Ureter (tissue), 1 donor: ENCODE measurements around the gene CCDC88C. TPM values are rescaled to one million over a fixed set of nuclear protein-coding genes. Genes with fewer than 3 reads are reported as not detected.
A peak's percentile ranks its signal among the peaks of the same experiment; 100 is the strongest.

Source experiments
- DNase-seq: peaks from one replicate; pipeline ENCODE4 v3.0.0-alpha.2; 2020; ENCODE audit warnings: low spot score
- total RNA-seq: library from RNA; stranded (reverse); gene quantifications from one replicate; pipeline ENCODE4 v1.2.4, GENCODE V29; 2023
- donor health status: DM: yes; HTN: yes; CAD: no.

Gene CCDC88C
- total RNA-seq, 1 donor from 2014 or later: 49.0 TPM

- DNase-seq: peak; percentile 71
Observed at GRCh38 chr14:91396959-91397815, 20.4 kb downstream of the CCDC88C start.

DNA sequence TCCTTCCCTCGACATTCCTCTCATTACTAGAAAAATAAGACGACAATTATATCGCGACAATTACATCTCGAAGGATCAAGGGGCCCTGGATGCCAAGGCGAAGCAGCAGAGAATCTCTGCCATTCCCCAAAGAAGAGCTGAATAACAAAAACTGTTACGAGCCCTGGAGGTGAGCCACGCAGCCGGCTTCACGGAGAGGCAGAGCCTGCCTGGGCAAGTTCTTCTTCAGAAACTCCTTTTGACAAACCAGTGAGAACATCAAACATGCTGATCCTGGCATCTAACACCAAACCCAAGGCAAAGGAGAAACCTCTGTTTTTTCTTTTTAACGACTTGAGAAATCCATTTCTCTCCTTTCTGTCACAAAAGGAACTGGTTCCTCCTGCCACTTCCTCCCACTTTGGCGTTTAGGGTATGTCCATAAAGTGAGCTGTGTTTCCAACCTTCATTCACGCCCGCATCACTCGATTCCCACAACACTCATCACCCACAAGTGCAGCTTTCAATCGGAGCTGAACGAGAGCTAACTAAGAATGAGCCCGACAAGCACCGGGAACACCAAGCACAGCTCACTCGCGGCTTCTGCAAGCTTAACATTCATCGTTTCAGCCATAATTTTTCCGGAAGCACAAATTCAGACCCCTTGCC lies 21.5 kb downstream of the CCDC88C start:
- no peak for DNase-seq

DNA sequence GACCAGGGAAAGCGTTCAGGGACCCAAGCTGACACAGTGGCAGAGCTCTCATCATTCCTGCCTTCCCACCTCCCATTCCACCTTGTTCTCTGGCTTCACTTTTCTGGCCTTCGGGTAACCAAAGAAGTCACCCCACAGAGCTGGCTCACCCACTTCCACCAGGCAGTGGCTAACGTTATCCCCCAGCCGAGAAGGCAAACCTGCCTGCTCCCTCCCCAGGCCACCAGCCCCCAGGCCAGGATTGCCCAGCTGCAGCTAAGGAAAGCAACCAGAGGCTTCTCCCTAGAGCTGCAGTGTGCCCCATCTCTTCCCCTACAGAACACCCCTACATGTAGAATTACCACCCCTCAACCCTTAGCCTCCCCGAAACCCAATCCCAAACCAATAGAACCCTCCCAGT lies 22.2 kb downstream of the CCDC88C start:
- no peak for DNase-seq

DNA sequence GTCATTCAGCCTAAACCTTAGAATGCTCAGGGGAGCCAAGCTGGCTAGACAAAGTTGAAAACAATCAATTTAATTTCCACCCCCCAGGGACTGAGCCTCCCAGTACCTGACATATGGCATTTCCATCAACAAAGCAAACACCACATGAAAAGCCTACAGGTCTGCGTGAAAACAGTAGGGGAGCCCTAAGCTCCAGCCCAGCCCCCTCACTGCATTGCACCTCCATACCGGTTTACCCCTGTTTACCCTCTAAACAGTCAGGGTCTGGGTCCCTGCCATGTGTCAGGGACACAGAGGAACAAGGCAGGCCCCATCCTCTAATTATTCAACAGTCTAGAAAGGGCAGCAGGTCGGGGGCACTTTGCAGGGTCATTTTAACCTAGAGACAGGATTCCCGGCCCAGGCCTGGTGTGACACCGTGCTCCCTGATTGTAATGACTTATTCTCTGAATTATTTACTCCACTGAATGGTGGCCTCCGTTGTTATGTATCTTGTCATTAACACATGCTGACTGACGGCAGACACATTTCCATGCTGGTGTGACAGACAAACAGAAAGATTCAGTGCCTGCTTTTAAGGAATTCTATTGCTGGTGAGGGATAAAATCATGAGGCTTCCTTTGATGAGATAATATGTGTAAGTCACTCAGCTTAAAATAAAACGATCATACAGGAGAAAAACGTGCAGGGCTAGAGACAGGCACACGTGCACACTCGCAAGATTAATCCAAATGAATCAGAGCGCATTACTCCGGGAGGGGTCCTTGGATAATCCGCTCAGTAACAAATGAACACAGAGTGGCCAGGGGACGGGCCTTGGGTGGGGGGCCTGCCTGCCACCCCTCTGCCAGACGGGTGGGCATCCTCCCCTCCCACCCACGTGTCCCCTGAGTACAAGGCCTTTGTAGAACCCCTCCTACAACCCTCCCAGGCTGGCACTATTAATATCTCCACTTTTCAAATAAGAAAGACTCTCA lies 23.2 kb downstream of the CCDC88C start:
- DNase-seq: no peak

DNA sequence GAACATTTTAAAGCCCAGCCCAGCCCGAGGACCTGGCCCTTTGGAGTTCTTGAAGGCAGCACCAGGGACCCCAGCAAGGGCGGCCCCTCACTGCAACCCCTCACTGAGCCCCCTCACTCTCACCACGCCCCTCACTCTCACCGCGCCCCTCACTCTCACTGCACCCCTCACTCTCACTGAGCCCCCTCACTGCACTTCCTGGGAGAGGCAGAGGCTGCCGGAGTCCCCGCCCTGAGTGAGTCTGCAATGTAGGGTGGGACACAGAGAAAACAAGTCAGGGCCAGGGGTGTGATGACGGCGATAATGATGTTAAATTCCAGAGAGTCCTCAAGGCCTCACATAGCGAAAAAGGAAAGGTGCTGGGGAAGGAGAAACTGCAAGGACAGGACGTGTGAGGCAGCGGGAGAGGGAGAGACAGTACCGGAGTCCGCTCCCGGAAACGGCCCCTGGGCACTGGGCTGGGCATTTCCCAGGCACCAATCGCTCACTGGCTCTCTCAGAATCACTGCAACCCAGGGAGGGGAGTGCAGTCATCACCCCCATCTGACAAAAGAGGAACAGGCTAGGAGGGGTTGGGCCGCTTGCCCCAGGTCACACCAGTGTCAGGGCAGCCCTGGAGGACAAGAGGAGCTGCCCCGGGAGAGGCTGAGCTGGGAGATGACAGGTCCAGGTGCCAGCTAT lies 24.9 kb downstream of the CCDC88C start:
- no peak for DNase-seq

- no peak for DNase-seq
Observed at GRCh38 chr14:91390165-91390778, 27.3 kb downstream of the CCDC88C start.

GRCh38 chr14:91389150-91389549 lies 28.5 kb downstream of the CCDC88C start:
- no peak for DNase-seq

- no peak for DNase-seq
Observed at GRCh38 chr14:91388551-91388975, 29.1 kb downstream of the CCDC88C start.

- no peak for DNase-seq
Observed at GRCh38 chr14:91387951-91388381, 29.7 kb downstream of the CCDC88C start.

DNA sequence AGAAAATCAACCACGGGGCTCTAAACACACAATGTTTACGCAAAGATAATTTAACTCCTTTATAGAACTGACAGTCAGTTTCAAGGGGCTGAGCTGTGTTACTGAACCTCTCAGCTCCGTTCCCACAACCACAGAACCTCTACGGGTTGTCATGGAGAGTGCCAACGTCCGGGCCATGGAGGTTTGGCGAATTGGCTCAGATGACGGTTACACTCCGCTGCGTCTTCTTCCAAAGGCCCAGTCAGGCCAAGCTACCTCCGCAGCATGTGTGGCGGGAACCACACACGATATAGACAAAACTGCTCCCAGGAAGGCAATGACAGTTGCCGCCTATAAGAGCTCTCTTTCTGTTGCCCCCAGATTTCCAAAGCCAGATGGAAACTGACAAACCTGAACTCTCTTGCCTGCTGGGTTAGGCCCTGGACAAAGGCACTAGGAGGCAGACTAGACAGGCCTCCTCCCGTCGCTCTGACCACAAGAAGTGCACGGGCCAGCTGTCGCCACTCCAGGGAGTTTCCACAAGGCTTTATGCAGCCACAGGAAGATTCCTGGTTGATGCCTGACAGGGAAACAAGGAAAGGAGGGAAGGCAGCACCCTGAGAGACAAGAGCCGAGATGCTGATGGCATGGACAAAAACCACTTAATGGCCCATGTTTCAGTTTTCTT lies 30.3 kb downstream of the CCDC88C start:
- DNase-seq: no peak

- DNase-seq: no peak
Observed at GRCh38 chr14:91385697-91386096, 31.9 kb downstream of the CCDC88C start.

GRCh38 chr14:91385224-91385623 lies 32.4 kb downstream of the CCDC88C start:
- DNase-seq: no peak

- DNase-seq: no peak
Observed at GRCh38 chr14:91383439-91383838, 34.2 kb downstream of the CCDC88C start.

DNA sequence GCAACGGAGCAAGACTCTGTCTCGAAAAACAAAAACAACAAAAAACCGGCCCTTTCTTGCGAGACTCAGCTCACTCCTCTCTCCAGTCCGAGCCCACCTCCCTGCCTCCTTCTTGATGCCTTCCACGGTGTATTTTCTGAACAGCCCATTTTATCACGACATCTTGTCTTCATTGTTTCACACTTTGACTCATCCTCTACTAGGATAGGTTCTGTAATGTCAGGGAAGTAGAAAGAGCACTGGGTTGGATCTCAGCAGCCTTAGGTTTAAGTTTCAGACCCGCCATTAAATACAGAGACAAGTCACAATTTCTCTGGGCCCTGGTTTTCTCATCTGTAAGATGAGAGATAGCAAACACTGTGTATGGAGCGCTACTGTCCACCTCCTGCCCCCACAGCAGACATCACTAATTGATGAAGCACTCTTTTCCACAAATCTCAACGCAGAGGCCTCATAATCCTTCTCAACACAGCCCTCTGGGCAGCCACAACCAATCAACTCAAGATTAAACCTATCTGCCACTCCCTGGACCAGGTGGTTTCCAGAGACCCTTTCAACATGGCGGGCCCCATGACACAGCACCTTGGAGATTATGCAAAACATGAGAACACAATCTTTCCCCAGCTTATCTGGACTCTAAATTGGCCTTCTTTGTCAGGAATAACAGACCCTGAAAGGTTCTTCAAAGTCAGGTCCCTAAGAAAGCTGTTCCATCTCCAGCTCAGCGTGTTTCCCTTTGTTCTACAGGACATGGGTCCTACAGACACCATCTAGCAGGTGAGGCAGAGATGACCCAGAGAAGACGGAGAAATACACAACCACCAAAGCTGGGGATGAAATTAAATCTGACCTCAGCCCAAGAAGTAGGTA lies 35.6 kb downstream of the CCDC88C start:
- no peak for DNase-seq

- DNase-seq: no peak
Observed at GRCh38 chr14:91380610-91381371, 36.8 kb downstream of the CCDC88C start.

DNA sequence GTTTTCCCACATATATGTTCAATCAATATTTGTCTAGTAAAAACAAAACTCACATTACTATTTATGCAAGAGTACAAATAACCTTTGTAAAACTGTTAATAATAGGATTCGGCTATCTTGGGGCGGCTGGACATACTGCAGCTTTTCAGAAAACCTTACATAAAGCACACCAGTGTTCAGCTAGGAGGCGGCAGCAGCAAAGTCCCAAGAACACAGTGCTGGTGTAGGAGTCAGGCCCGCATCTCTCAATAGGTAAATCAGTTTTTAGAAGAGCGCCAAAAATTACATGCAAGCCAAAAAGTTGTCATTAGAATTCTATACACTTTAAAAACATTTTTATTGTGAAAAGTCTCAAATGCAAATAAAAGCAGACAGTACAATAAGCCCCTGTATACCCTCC lies 37.5 kb downstream of the CCDC88C start:
- no peak for DNase-seq

- DNase-seq: no peak
Observed at GRCh38 chr14:91379579-91379932, 38.1 kb downstream of the CCDC88C start.

GRCh38 chr14:91378930-91379578 lies 38.6 kb downstream of the CCDC88C start:
- DNase-seq: no peak
